ENCODE data around the gene SLC6A20. TPM values are rescaled to one million over a fixed set of nuclear protein-coding genes. Genes with fewer than 3 reads are reported as not detected.
A peak's percentile ranks its signal among the peaks of the same experiment; 100 is the strongest.

The SLC6A20 gene
- total RNA-seq, 4 donors from 2014 or later: 0.13 to 0.22 TPM; not detected in 2

- H3K27me3 ChIP-seq: no peaks in the 10 kb centered on the region
- no peak overlapping the region for H3K27ac ChIP-seq
- WGBS, 2 donors: 0 to 1% methylated on average over 14 to 15 of the region's 15 CpGs
- intact Hi-C loops (cut with DNase I): no loop called here
- peaks cover 0 to 5% of the 10 kb centered on the region in 2 donors for H3K36me3 ChIP-seq
- H3K9me3 ChIP-seq: no peaks in the 10 kb centered on the region
- H3K4me3 ChIP-seq (replicated peaks in 1 of 3): peak overlapping the region; percentile 63 to 86 (median 65)
- peak in 1 of 2 donors; percentile 10 for DNase-seq
- no peak for TF ChIP-seq CTCF (IDR thresholded peaks at IDR 0.05)
- TF ChIP-seq POLR2A (IDR thresholded peaks at IDR 0.05): no peak
- peaks cover 12 to 19% of the 10 kb centered on the region in 2 donors for H3K4me1 ChIP-seq
Measured at GRCh38 chr3:45841420-45841756, 45.1 kb upstream of the SLC6A20 start.

- TF ChIP-seq POLR2A (IDR thresholded peaks at IDR 0.05) (no peak), CTCF (IDR thresholded peaks at IDR 0.05) (no peak)
- intact Hi-C loops (cut with DNase I): loop anchor here (10.0 kb wide), 1 partner anchor 74 kb away; no protein-coding TSS in a partner anchor
- no peaks in the 10 kb centered on the region for H3K27me3 ChIP-seq
- H3K4me1 ChIP-seq: peaks cover 12 to 19% of the 10 kb centered on the region in 2 donors
- no peaks in the 10 kb centered on the region for H3K9me3 ChIP-seq
- peaks cover 19% of the 10 kb centered on the region in 2 donors for H3K36me3 ChIP-seq
- H3K4me3 ChIP-seq (replicated peaks in 1 of 3): no peak overlapping the region
- no peak overlapping the region for H3K27ac ChIP-seq
- WGBS, 2 donors: 57 to 85% methylated on average over 1 of the region's 1 CpG
- no peak for DNase-seq
Measured at GRCh38 chr3:45838466-45838865, 42.1 kb upstream of the SLC6A20 start.

- Histone ChIP-seq H3K9me3 (no peaks in the 10 kb centered on the region), H3K27me3 (no peaks in the 10 kb centered on the region), H3K4me3 (replicated peaks in 1 of 3) (no peak overlapping the region), H3K4me1 (no peaks in the 10 kb centered on the region), H3K27ac (no peak overlapping the region), H3K36me3 (peaks cover 36 to 66% of the 10 kb centered on the region in 2 donors)
- 91 to 92% methylated on average over 5 of the region's 5 CpGs for WGBS, 2 donors
- intact Hi-C loops (cut with DNase I): loop anchor here (10.0 kb wide), 1 partner anchor 68 kb away; no protein-coding TSS in a partner anchor
- peak in 2 of 6 experiments; percentile 9 to 15 for TF ChIP-seq CTCF (IDR thresholded peaks at IDR 0.05)
- TF ChIP-seq POLR2A (IDR thresholded peaks at IDR 0.05): no peak
- no peak for DNase-seq
Measured at GRCh38 chr3:45832699-45833098, 36.4 kb upstream of the SLC6A20 start.

GRCh38 chr3:45830121-45830520 lies 33.8 kb upstream of the SLC6A20 start:
- TF ChIP-seq CTCF (IDR thresholded peaks at IDR 0.05) (no peak), POLR2A (IDR thresholded peaks at IDR 0.05) (no peak)
- Histone ChIP-seq H3K36me3 (peaks cover 44 to 74% of the 10 kb centered on the region in 2 donors), H3K4me3 (replicated peaks in 1 of 3) (no peak overlapping the region), H3K4me1 (no peaks in the 10 kb centered on the region), H3K27me3 (no peaks in the 10 kb centered on the region), H3K27ac (no peak overlapping the region), H3K9me3 (no peaks in the 10 kb centered on the region)
- intact Hi-C loops (cut with DNase I): loop anchor here (10.0 kb wide), 1 partner anchor 65 kb away; no protein-coding TSS in a partner anchor
- WGBS, 2 donors: 83 to 85% methylated on average over 5 of the region's 5 CpGs
- DNase-seq: no peak

- intact Hi-C loops (cut with DNase I): no loop called here
- Histone ChIP-seq H3K4me3 (replicated peaks in 1 of 3) (no peak overlapping the region), H3K9me3 (no peaks in the 10 kb centered on the region), H3K4me1 (no peaks in the 10 kb centered on the region), H3K36me3 (peaks cover 21 to 52% of the 10 kb centered on the region in 2 donors), H3K27me3 (no peaks in the 10 kb centered on the region), H3K27ac (no peak overlapping the region)
- TF ChIP-seq CTCF (IDR thresholded peaks at IDR 0.05) (no peak), POLR2A (IDR thresholded peaks at IDR 0.05) (no peak)
- DNase-seq: no peak
- WGBS, 2 donors: 84 to 90% methylated on average over 3 of the region's 3 CpGs
Measured at GRCh38 chr3:45826908-45827307, 30.6 kb upstream of the SLC6A20 start.
